Naive B cell (primary cell): ENCODE measurements around the gene ANK2. TPM values are rescaled to one million over a fixed set of nuclear protein-coding genes. Genes with fewer than 3 reads are reported as not detected.
A peak's percentile ranks its signal among the peaks of the same experiment; 100 is the strongest.

Experiments
- ATAC-seq, 2 donors: fragments of 150-1000 bp; cut with Tn5 transposase; 2 replicates each; pipeline ENCODE4 v1.10.0; 2021; ENCODE audit warnings: low read depth in 2 of 2, mild to moderate bottlenecking in 2 of 2, moderate library complexity in 2 of 2
- DNase-seq: peaks from one replicate; pipeline ENCODE4 v3.0.0; 2022
- H3K27ac Mint-ChIP-seq, 6 donors: one replicate each; pipeline ENCODE4 v1.8.0; 2020 to 2022; ENCODE audit warnings: mild to moderate bottlenecking in 6 of 6, mixed read lengths in 6 of 6, moderate library complexity in 5 of 6, inconsistent platforms in 2 of 6
- H3K27me3 Mint-ChIP-seq, 3 donors: one replicate each; pipeline ENCODE4 v1.8.0; 2021 to 2022; ENCODE audit warnings: mixed read lengths in 3 of 3, mild to moderate bottlenecking in 1 of 3
- H3K36me3 Mint-ChIP-seq, 2 donors: one replicate each; pipeline ENCODE4 v1.8.0; 2020 to 2022; ENCODE audit warnings: mixed read lengths in 2 of 2, inconsistent platforms in 1 of 2, mild to moderate bottlenecking in 1 of 2
- H3K4me1 Mint-ChIP-seq, 3 donors: one replicate each; pipeline ENCODE4 v1.8.0; 2020 to 2022; ENCODE audit warnings: mixed read lengths in 3 of 3, inconsistent platforms in 1 of 3, mild to moderate bottlenecking in 1 of 3, moderate library complexity in 1 of 3
- H3K4me3 Mint-ChIP-seq, 8 donors: one replicate each; pipeline ENCODE4 v1.8.0; 2020 to 2022; ENCODE audit warnings: mild to moderate bottlenecking in 8 of 8, mixed read lengths in 8 of 8, moderate library complexity in 8 of 8, inconsistent platforms in 2 of 8
- H3K9me3 Mint-ChIP-seq, 7 donors: one replicate each; pipeline ENCODE4 v1.8.0; 2020 to 2022; ENCODE audit warnings: mixed read lengths in 7 of 7, mild to moderate bottlenecking in 5 of 7, inconsistent platforms in 2 of 7, moderate library complexity in 1 of 7
- polyA plus RNA-seq, 6 donors: library from polyadenylated mRNA; unstranded; fragments of 300-500 nt; fragmentation: Illumina TruSeq; gene quantifications; one replicate each; pipeline ENCODE4 v1.2.3, GENCODE V29; 2021; ENCODE audit warnings: low read depth in 6 of 6

Gene ANK2
- polyA plus RNA-seq, 6 donors from 2014 or later: 0.24 to 0.36 (median 0.28) TPM; not detected in 3

DNA sequence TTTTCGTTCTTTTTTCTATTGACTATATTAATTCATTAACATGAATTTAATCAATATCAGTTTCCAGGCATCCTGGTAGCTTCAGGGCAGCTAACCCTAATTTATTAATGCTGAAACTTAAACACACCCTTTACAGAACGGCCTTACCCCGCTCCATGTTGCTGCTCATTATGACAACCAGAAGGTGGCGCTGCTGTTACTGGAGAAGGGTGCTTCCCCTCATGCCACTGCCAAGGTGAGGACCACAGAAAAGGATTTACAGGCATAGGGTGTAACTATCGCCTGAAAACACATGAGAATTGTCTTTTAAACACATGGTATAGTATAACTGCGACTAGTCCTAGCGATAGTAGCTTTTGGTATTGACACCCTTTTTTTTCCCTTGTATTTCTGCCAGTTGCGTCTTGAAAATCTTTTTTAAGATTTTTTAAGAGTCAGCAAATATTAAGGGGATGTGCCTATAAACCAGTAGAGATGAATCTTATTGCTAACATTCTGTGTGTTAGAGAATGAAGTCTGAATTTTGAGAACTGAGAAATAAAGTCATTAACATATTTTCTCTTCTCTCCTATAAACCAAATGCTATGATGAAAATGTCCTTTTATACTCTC, 229.0 kb downstream of the ANK2 start:
- no peak overlapping the region for H3K27ac Mint-ChIP-seq
- ATAC-seq: peak; percentile 56 to 62
- peak; percentile 15 for DNase-seq
- no peaks in the 10 kb centered on the region for H3K9me3 Mint-ChIP-seq
- peaks cover 8 to 14% (median 13%) of the 10 kb centered on the region in 3 donors for H3K27me3 Mint-ChIP-seq
- no peaks in the 10 kb centered on the region for H3K4me1 Mint-ChIP-seq
- no peak overlapping the region for H3K4me3 Mint-ChIP-seq
- H3K36me3 Mint-ChIP-seq: no peaks in the 10 kb centered on the region

GRCh38 chr4:113285501-113285900, 236.0 kb downstream of the ANK2 start:
- Mint-ChIP-seq H3K4me3 (no peak overlapping the region), H3K27me3 (no peaks in the 10 kb centered on the region), H3K27ac (no peak overlapping the region), H3K36me3 (no peaks in the 10 kb centered on the region), H3K4me1 (no peaks in the 10 kb centered on the region), H3K9me3 (no peaks in the 10 kb centered on the region)
- ATAC-seq (no peak), DNase-seq (no peak)

DNA sequence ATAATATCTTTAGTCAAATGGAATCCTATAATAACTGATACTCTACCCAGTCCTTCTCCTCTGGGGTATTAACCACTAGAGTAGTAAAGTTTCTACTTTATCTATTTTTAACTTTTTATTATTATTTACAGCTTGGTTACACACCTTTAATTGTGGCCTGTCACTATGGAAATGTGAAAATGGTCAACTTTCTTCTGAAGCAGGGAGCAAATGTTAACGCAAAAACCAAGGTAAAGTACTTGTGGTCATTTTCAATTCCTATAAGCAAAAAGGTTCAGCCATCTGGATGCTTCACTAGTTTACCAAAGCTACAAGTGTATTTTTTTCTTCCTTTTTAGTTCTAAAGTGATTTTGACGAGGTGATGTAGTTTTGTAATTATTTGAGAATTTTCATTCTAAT, 238.8 kb downstream of the ANK2 start:
- Mint-ChIP-seq H3K27me3 (peaks cover 0 to 10% (median 3%) of the 10 kb centered on the region in 3 donors), H3K4me1 (no peaks in the 10 kb centered on the region), H3K27ac (no peak overlapping the region), H3K36me3 (no peaks in the 10 kb centered on the region), H3K4me3 (no peak overlapping the region), H3K9me3 (no peaks in the 10 kb centered on the region)
- DNase-seq (no peak), ATAC-seq (no peak)

GRCh38 chr4:113288696-113289095, 239.2 kb downstream of the ANK2 start:
- DNase-seq: no peak
- peaks cover 0 to 10% (median 3%) of the 10 kb centered on the region in 3 donors for H3K27me3 Mint-ChIP-seq

DNA sequence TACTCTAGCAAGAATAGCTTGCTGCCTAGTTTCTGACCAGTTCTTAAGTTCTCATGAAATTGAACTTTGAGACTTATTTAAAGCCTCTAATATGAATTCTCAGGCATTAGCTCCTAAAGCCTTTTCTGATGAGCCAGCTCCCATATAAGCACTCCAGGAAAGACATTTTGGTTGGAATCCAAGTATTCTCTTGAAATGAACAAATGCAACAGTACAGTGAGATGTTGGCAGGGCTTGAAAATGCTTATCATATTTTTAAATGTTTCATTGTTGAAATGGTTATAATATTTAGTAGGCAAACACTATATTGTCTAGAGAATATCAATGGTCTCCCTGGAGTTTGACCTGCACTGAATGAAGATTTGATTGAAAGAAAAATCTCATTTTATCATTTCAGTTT, 240.3 kb downstream of the ANK2 start:
- DNase-seq: no peak

More at GRCh38 chr4:113288696-113289095, 239.2 kb downstream of the ANK2 start:
- Mint-ChIP-seq H3K4me3 (no peak overlapping the region), H3K9me3 (no peaks in the 10 kb centered on the region), H3K36me3 (no peaks in the 10 kb centered on the region), H3K27ac (no peak overlapping the region), H3K4me1 (no peaks in the 10 kb centered on the region)
- no peak for ATAC-seq

GRCh38 chr4:113290666-113291065, 241.2 kb downstream of the ANK2 start:
- no peaks in the 10 kb centered on the region for H3K9me3 Mint-ChIP-seq
- no peaks in the 10 kb centered on the region for H3K4me1 Mint-ChIP-seq
- H3K4me3 Mint-ChIP-seq: no peak overlapping the region
- ATAC-seq: no peak
- no peaks in the 10 kb centered on the region for H3K36me3 Mint-ChIP-seq
- peaks cover 0 to 10% (median 3%) of the 10 kb centered on the region in 3 donors for H3K27me3 Mint-ChIP-seq
- no peak for DNase-seq
- no peak overlapping the region for H3K27ac Mint-ChIP-seq

More for the DNA sequence above, 240.3 kb downstream of the ANK2 start:
- ATAC-seq: no peak
- H3K27ac Mint-ChIP-seq: no peak overlapping the region
- H3K4me3 Mint-ChIP-seq: no peak overlapping the region
- H3K27me3 Mint-ChIP-seq: peaks cover 0 to 10% (median 3%) of the 10 kb centered on the region in 3 donors
- no peaks in the 10 kb centered on the region for H3K4me1 Mint-ChIP-seq
- H3K36me3 Mint-ChIP-seq: no peaks in the 10 kb centered on the region
- no peaks in the 10 kb centered on the region for H3K9me3 Mint-ChIP-seq

DNA sequence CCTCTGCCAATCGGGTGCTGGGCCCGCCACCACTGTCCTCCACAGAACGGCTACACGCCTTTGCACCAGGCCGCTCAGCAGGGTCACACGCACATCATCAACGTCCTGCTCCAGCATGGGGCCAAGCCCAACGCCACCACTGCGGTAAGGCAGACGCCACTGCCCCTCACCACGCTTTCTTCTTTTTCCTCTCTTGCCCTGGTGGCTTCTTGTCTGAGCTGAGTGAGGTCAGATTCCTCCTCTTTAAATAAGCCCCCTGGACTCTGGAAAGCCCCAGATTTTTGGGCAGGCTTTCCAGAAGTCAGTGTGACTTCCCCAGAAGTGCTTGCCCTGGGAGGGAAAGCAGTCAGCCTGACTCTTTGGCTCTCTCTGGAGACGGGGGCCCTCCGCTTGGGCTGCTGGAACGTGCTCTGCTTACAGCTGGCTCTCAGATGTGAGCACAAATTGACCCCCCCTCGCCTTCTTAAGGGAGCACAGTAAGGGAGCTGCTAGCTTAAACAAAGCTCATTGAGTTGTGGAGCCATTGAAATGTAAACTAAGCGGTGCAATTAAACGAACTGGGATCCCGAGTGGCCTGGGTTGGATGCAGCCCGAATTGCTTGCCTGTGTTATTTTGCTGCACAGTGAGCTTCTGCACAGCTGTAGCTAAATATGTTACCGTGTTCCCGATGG, 243.1 kb downstream of the ANK2 start:
- ATAC-seq: no peak
- Mint-ChIP-seq H3K36me3 (no peaks in the 10 kb centered on the region), H3K27me3 (peaks cover 0 to 10% (median 3%) of the 10 kb centered on the region in 3 donors), H3K4me1 (no peaks in the 10 kb centered on the region), H3K9me3 (no peaks in the 10 kb centered on the region), H3K4me3 (peak overlapping the region in 1 of 8 donors; percentile 35), H3K27ac (no peak overlapping the region)
- no peak for DNase-seq

DNA sequence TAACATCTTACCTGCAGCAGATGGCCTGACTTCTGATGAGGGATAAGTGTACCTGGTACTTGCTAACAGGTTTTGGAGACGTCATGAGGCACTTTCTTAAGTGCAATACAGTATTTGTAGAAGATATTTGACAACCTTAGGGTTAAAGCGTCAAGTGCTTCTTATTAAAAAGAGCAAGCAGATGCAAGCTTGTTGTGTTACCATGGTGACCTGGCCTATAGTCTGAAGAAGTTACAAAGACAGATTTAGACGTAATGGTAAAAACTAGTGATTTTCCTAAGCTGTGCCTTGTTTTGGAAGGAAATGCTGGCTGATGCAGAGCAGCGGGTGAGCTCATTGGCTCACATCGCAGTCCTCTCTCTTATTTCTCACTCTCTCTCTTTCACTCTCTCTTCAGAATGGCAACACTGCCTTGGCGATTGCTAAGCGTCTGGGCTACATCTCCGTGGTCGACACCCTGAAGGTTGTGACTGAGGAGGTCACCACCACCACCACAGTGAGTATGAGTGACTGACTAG, 243.6 kb downstream of the ANK2 start:
- H3K36me3 Mint-ChIP-seq: no peaks in the 10 kb centered on the region
- ATAC-seq (no peak), DNase-seq (no peak)
- no peak overlapping the region for H3K4me3 Mint-ChIP-seq
- H3K4me1 Mint-ChIP-seq: no peaks in the 10 kb centered on the region
- H3K27ac Mint-ChIP-seq: no peak overlapping the region
- peaks cover 0 to 10% (median 3%) of the 10 kb centered on the region in 3 donors for H3K27me3 Mint-ChIP-seq
- H3K9me3 Mint-ChIP-seq: no peaks in the 10 kb centered on the region

- DNase-seq (no peak), ATAC-seq (no peak)
- Mint-ChIP-seq H3K27me3 (peaks cover 0 to 10% (median 3%) of the 10 kb centered on the region in 3 donors), H3K36me3 (no peaks in the 10 kb centered on the region), H3K9me3 (no peaks in the 10 kb centered on the region), H3K27ac (no peak overlapping the region), H3K4me3 (no peak overlapping the region), H3K4me1 (no peaks in the 10 kb centered on the region)
Measured at GRCh38 chr4:113293674-113294073, 244.2 kb downstream of the ANK2 start.

- no peak for DNase-seq
- no peaks in the 10 kb centered on the region for H3K4me1 Mint-ChIP-seq
- peaks cover 0 to 10% (median 3%) of the 10 kb centered on the region in 3 donors for H3K27me3 Mint-ChIP-seq
Measured at GRCh38 chr4:113294908-113295307, 245.5 kb downstream of the ANK2 start.

GRCh38 chr4:113300471-113300928, 251.0 kb downstream of the ANK2 start:
- ATAC-seq: no peak
- H3K27me3 Mint-ChIP-seq: peaks cover 0 to 5% (median 0%) of the 10 kb centered on the region in 3 donors
- H3K27ac Mint-ChIP-seq: peak overlapping the region in 1 of 6 donors; percentile 29
- H3K36me3 Mint-ChIP-seq: no peaks in the 10 kb centered on the region
- no peaks in the 10 kb centered on the region for H3K9me3 Mint-ChIP-seq
- DNase-seq: no peak
- no peak overlapping the region for H3K4me3 Mint-ChIP-seq
- no peaks in the 10 kb centered on the region for H3K4me1 Mint-ChIP-seq

More at GRCh38 chr4:113294908-113295307, 245.5 kb downstream of the ANK2 start:
- Mint-ChIP-seq H3K9me3 (no peaks in the 10 kb centered on the region), H3K27ac (no peak overlapping the region), H3K36me3 (no peaks in the 10 kb centered on the region), H3K4me3 (no peak overlapping the region)
- ATAC-seq: no peak

DNA sequence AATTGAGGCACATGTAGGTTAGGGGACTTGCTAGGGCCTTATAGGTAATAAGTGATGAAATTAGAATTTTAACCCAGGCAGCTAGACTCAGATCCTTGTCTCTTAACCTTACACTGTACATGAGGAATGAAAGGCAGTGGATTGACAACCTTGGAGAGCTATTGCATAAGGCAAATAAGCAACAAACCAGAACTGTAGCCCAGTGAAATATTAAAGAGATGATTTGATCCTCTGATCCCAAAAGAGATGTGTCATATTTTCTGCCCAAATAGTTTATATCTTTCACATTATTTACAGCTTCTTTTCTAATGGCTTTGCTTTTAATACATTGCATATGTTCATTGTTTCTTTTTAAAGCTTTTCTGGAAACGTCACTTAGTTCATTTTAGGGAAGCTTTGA, 252.6 kb downstream of the ANK2 start:
- DNase-seq (no peak), ATAC-seq (no peak)
- Mint-ChIP-seq H3K9me3 (no peaks in the 10 kb centered on the region), H3K4me1 (no peaks in the 10 kb centered on the region), H3K27ac (no peak overlapping the region), H3K4me3 (no peak overlapping the region), H3K36me3 (no peaks in the 10 kb centered on the region), H3K27me3 (peaks cover 0 to 13% (median 0%) of the 10 kb centered on the region in 3 donors)

DNA sequence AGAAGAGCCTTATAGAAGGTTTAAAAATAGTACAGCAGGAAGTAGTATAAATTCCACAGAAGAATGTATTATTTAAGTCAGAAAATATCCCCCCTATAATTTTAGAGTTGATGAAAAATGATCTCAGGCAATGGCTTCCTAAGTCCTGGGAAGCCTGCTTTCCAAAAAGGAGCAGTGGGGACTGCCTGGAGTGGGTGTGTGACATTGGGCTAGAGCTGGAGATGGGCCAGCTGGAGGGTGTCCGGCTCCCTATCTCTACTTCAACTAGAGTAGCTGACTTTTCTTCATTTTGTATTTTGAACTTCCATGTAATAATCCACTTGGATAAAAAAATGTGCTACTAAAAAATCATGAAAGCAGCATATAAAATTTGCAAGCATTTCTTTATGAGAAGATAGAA, 253.9 kb downstream of the ANK2 start:
- no peak for DNase-seq
- Mint-ChIP-seq H3K4me1 (no peaks in the 10 kb centered on the region), H3K4me3 (no peak overlapping the region), H3K27me3 (peaks cover 0 to 13% (median 0%) of the 10 kb centered on the region in 3 donors), H3K36me3 (no peaks in the 10 kb centered on the region), H3K27ac (no peak overlapping the region), H3K9me3 (no peaks in the 10 kb centered on the region)
- no peak for ATAC-seq

- DNase-seq (no peak), ATAC-seq (no peak)
- Mint-ChIP-seq H3K36me3 (no peaks in the 10 kb centered on the region), H3K4me1 (peaks cover 0 to 10% (median 0%) of the 10 kb centered on the region in 3 donors), H3K27ac (no peak overlapping the region), H3K9me3 (peaks cover 0 to 3% (median 0%) of the 10 kb centered on the region in 7 donors), H3K4me3 (no peak overlapping the region), H3K27me3 (peaks cover 0 to 17% (median 8%) of the 10 kb centered on the region in 3 donors)
Measured at GRCh38 chr4:113311047-113311446, 261.6 kb downstream of the ANK2 start.
